ENCODE measurements around the gene MPP7.
"Not testable (repeated sequence)": the region's sequence is repeated elsewhere in the genome, so short reads cannot be mapped to it uniquely, and the experiment has no call there.

The MPP7 gene

DNA sequence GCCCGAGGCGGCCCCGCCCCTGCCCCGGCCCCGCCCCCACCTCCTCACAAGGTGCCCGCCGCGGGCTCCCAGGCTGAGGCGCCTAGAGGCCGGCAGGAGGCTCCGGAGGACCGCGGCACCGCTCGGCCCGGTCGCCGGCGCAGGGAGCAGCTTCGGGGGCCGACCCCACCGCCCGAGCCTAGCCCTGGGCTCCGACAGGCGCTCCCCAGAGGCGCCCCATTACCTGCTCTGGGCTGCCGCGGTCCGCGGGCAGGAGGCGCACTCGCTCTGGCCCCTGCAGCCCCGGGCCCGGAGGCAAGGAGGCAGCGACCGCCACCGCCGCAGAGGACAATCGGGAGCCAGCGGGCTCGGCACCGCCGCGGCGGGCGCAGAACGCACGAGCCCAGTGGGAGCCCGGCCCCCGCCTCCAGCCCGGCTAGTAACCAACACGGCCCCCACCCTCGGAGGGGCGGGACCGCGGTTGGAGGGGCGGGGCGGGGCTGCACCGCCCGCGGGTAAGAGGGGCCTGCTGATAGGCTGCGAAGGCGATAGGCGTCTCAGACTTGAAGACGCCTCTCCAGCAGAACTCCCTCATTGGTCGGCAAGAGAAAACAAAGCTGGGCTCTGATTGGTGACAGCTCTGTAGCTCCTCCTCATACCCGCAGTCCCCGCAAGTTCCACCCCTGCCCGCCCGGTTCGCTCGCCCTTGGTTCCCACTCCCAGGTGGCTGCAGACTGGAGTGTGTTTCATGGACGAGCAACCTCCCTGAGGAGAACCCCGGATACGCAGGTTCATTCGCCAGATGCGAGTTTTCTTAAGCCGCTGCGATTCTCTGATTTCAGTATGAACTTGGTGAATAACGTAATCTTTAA, at the start of gene MPP7:
TSS of gene MPP7 (minus strand) at position 427 of the 851 bp plus-strand sequence. CDS start 64,460 bp downstream, outside the sequence.
- DNase-seq: peak; percentile 92 to 94

DNA sequence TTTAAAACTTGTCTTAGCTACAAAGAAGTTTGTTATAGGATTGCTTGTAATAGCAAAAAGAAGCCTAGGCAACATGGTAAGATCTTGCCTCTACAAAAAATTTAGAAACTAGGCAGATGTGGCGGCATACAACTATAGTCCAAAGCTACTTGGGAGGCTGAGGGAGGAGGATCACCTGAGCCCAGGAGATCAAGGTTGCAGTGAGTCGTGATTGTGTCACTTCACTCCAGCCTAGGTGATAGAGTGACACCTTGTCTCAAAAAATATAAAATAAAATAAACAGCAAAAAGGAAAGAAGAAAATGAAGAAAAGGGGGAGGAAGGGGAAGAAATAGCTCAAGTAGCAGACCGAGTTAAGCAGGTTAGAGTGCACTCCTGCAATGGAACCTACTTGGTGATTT, 47.0 kb upstream of the MPP7 start:
- DNase-seq: no peak

DNA sequence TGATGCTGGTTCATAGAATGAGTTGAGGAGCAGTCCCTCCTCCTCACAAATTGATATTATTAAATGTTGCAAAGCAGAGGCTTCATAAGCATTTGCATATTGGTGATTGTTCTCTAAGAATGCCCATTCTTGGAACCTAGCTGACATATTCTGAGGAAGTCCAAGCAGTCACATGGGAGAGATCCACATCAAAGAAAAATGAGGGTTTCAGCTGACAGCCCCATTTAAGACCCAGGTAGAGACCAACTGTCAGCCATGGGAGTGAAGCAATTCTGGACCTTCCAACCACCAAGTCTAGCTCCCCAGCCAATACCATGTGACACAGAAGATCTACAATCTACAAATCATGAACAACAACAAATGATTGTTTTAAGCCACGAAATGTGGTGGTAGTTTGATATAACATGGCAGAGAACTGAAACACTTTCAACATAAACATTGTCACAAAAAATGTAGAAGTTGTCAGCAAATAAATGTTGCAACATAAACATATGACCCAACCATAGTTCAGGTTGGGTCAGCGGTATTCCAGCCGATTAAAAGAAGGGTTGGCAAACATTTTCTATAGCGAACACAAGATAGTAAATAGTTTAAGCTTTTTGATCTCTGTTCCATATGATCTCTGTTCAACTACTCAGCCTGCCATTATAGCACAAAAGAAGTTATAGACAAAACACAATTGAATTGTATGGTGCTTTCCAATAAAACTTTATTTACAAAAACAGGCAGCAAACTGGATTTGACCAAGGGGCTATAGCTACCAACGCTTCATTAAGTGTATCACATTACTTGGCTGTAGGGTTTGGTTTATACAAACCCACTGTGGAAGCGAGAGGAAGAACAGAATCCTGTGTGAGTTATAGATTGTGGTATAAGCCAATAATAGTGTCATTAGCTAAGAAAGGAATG, 41.4 kb upstream of the MPP7 start:
- DNase-seq: no peak

DNA sequence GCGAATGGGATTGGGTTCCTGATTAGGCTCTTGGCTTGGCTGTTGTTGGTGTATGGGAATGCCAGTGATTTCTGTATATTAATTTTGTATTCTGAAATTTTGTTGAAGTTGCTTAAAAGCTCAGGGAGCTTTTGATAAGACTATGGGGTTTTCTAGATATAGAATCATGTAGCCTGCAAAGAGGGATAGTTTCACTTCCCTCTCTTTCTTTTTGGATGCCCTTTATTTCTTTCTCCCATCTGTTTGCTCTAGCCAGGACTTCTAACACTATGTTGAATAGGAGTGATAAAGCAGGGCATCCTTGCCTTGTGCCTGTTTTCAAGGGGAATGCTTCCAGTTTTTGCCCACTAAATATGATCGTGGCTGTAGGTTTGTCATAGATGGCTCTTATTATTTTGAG, 40.4 kb upstream of the MPP7 start:
- DNase-seq: no peak

DNA sequence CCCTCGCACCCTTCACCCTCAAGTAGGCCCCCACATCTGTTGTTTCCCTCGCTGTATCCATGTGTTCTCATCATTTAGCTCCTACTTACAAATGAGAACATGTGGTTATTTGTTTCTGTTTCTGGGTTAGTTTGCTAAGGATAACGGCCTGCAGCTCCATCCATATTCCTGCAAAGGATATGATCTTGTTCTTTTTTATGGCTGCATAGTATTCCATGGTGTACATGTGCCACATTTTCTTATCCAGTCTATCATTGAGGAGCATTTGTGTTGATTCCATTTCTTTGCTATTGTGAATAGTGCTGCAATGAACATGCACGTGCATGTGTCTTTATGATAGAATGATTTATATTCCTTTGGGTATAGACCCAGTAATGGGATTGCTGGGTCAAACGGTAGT, 38.8 kb upstream of the MPP7 start:
- DNase-seq: not testable (repeated sequence)

DNA sequence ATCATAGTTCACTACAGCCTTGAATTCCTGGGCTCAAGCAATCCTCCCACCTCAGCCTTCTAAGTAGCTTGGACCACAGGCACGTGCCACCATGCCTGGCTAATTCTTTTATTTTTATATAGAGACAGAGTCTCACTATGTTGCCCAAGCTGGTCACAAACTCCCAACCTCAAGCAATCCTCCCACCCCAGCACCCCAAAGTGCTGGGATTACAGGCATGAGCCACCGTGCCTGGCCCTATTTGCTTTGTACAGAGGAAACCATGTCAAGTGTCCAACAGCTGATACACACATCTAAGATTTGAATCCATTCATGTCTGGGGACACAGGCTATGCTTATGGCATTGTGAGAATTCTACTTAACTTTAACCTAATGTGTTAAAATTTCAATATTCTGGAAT, 29.9 kb upstream of the MPP7 start:
- DNase-seq: no peak

DNA sequence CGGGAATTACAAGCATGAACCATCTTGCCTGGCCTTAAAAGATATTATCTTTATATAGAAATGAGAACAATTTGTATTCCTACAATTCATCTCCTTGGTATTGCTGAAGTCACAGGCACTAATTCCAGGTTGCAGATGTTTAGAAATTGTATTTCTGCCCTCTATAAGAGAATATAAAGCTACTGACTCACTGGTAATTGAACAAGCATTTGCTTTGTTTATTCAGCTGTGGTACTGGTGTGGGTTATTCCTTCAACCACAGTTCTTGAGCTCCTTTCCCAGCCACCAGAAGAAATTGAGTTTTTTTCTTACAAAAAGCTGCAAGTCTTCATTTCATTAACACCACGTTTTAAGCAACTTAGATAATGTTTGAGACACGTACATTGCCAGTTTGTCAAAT, 29.0 kb upstream of the MPP7 start:
- no peak for DNase-seq

DNA sequence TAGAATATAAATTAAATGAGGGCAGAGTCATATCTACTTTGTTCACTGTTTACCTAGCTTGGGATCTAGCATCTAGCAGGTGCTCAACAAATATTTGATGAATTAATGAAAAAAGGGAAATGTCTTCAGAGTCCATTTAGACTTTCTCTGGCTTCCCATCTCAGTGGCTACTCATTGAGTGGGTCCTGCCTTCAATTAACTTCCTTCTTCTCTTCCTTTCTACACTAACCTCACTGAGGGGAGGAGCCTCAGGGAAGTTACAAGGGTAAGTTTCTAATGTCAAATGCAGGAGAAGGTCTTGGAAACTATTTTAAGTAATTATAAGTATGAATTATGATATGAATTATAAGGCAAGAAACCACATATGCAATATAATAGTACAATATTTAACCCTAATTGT, 28.2 kb upstream of the MPP7 start:
- no peak for DNase-seq

DNA sequence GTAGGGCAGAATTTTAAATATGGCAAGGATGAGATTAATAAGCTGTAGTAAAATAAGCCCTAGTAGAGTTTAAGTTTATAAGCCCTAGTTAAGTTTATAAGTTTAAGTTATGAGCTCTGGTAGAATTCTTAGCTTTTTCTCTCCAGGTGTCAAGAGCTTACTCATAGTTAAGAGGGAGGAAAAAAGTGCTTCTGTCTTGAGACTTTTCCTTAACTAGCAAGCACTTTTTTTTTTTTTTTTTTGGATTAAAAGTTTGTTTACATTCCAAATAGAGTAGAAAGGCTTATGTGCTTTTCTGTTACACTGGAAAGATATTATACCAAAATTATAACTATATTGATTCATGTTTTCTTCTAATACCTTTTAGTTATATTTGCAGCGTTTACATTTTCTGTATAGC, 25.5 kb upstream of the MPP7 start:
- no peak for DNase-seq

DNA sequence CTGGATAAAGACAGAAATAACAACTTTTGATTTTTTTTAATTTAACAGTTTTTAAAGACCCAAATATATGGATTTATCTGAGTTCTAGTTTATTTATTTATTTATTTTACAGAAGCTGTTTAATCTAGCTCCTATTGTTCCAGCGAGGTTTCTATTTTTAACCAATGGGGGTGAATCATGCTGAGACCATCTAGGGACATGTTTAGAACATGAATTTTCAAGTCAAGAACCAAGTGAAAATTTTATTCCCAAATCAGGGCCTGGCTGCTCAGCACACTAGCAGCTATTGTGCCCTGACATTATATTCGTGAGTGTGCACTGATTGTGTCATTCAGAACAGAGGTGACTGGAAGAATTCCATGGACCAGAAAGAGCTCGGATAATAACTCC, 24.6 kb upstream of the MPP7 start:
- DNase-seq: no peak

DNA sequence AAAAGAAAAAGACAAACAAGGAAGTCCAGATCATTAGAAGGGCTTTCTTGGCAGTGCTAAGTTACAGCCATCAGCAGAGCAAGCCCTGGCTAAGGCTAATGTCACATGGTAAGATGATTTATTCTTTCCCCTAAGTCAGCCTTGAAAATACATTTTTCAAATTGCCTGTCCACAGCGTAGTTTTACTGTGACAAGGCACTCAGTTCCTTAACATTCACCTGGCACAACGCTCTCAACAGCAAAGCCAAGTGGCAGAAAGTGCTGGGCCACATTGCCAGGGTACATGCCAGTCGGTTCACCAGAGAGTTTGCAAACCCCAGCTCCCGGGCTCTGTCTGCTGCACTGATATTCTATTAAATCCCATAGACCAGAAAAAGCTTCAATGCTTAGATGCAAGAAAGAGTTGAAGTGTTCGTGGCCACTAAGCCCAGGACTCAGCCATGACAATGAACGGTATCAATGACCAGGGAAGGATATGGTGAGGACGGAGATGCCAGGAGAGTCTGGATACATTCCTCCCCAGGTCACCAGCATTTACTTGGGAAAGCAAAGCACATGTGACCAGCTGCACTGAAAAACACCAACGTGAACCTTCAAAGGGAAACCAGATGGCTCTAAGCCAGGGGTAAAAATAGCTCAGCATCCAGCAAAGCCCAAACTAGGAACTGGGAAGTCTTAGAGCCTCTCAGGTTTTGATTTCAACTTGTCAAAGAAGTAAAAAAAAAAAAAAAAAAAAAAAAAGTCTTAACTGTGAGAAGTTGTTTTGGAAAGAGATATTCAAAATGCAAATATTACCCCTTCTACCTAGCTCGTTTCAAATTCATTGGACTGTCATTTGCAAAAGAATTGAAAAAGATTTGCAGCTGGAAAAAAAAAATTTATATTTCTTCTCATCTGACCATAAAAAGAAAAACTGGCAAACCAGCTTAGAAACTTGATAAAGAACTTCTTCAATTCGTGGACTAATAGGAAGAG, 23.9 kb upstream of the MPP7 start:
- DNase-seq: no peak

DNA sequence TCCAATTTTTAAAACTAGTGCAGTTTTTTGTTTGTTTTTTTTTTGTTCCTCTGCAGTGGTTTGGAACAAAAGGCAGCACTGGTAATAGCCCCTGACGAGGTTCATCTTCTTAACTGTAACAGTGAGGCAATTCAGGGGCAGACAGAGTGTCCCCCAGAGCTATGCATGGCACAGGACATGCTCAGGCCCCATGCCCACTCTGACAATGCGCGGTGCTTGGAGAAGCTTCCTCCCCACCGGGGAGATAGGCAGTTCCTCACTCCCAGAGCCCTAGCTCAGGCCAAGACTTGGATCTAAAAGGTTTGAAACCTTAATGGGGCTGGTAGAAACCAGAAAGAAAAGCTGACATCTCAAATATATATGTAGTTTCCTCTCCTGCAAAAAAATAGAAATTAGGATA, 17.9 kb upstream of the MPP7 start:
- DNase-seq: no peak

DNA sequence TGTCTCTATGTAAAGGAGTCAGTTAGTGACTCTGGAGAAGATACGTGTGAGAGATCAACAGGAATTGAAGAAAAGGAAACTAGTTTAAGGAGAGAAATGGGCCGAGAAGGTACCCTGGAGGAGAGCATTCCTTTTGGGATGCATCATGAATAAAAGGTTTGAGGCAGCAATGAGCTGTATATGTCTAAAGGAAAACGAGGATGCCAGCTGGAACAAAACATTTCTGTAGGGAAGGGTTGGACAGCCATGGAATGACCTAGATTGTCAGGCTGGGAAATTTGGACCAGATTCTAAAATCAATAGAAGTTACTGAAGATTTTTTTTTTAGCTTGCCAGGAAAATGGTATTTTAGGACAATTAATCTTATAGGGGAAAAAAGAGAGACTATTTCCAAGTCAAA, 17.2 kb upstream of the MPP7 start:
- no peak for DNase-seq

DNA sequence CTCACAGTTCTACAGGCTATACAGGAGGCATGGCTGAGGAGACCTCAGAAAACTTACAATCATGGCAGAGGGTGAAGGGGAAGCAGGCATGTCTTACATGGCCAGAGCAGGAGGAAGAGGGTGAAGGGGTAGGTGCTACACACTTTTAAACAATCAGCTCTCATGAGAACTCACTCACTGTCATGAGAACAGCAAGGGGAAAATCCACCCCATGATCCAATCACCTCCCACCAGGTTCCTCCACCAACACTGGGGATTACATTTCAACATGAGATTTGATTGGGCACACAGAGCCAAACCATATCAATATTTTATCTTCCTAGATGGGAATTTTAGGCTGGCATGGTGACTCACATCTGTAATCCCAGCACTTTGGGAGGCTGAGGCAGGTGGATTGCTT, 16.2 kb upstream of the MPP7 start:
- not testable (repeated sequence) for DNase-seq

DNA sequence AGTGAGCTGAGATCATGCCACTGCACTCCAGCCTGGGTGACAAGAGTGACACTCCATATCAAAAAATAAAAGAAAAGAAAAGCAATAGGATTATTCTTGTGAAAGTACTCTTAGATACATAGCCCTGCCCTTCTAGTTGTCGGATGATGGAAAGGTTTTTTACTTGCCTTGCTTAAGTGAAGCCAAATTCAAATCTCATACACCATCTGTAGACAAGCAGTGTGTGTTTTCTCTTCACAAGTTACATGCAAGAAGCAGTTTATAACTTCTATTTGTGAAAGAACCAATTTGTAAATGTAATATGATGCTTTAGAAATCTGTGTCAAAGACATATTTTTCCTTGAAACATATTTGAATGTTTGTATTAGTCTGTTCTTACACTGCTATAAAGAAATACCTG, 15.8 kb upstream of the MPP7 start:
- DNase-seq: no peak

DNA sequence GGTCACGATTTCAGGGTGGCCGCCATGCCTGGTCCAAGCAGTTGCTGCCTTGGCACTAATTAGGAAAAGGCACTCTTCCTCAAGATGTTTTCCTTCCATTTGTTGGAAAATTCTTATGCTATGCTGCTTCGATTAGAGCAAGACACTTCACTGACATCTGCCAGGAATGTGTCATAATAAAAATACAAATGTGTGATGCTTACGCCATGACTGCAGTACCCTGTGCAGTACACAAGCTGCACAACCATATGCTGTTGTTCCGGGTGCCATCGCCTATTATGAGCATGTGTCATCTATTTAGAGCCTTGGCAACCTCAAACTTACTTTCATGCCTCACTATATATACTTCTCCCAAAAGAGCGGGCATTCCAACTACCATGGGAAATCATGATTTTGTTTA, 14.9 kb upstream of the MPP7 start:
- no peak for DNase-seq

DNA sequence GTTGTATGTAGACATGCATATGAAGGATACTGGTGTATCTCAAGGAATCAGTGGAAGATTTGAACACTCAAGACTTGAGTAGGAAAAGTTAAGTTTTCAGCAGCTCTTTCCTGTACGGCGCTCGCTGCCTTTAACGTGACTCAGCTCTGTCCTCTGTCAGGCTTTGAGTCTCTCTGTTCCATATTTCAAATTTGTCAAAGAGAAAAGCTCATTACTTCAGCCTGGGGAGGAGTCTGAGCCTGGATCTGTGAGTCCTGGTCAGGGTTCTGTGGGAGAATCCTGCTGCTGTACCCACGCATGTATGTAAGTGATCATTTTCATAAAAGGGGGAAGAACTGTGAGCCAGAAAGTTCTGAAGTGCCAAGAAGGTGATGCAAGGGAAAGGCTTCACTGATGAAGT, 13.8 kb upstream of the MPP7 start:
- DNase-seq: no peak

DNA sequence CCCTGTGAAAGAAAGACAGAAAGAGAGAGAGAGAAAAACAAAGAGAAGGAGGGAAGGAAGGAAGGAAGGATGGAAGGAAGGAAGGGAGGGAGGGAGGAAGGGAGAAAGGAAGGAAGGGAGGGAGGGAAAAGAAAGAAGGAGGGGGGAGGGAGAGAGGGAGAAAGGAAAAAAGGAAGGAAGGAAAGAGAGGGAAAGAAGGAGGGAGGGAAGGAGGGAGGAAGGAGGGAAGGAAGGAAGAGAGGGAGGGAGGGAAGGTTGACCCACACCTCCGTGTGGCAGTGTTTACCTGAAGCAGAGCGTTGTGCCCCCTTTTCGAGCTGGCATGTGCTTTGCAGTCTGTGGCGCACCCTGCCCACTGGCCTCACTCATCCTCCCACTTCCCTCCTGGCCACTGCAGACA, 12.3 kb upstream of the MPP7 start:
- DNase-seq: no peak

DNA sequence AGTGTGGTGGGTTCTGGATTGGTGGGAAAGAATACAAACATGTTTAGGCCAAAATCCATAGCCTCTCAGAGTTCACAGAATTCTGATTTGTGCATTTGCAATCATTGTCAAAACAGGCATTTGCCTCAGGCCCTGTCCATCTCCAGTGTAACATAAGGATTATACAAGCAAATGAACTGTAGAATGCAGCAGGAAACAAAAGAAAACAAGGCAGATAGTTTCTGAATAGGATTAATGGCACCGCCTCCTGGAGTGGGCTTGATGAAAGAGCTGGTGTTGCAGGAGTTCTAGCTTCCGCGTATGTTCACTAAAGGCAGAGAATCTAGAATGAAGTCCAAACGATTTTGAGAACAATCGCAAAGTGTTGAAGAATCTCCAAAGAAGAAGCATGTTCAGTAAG, 11.3 kb upstream of the MPP7 start:
- DNase-seq: no peak

DNA sequence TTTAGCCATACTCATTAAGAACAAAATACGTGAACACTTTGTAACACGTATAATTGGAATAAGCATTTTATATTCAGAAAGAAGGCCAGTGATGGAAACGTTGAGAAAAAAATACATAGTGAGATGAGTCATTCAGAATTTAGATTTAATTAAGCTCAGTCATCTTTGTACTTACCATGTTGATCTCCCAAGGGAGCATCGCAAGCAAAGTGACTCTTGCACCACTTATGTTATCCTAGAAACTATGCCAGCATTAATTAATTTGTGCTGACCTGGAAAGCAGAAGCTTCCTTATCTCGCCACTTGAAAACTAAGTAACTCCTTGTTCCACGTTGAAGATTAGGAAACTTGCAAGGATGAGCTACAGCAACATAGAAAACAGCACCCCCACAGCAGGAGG, 9.7 kb upstream of the MPP7 start:
- no peak for DNase-seq

DNA sequence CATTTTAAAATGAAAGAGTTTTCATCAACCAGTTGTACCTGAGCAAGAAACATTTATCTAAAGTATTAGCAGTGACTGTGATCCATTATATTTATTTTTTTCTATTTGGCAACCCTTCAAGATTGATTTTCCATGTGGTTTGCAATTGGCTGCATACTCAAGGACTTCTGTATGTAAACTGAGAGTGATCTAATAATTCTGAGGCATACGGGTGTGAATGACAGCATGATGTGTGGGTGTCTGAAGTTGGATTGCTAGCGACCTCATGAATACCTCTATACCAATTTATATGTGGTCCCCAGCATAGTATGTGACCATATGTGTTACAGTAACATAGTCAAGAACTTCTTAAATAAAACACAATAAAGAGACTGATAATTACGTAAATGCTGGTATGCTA, 8.2 kb upstream of the MPP7 start:
- DNase-seq: no peak

DNA sequence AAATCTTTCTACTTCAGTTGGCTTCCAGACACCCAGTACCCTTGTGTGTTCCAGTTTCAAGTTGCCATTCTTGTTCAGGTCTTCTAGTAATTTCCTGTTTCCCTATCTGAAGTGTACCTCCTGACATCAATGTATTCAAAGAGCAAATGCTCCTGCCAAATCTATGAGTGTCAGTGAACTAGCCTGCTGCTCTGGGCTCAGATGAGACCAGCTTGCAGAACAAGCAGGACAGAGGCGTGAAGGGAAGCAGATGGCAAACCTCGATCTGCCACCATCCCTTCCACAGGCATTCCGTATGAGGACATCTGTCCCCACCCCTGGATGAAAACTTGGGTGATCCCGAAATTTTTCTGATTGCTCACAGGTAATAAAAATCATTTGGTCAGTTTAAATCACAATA, 4.4 kb upstream of the MPP7 start:
- no peak for DNase-seq

DNA sequence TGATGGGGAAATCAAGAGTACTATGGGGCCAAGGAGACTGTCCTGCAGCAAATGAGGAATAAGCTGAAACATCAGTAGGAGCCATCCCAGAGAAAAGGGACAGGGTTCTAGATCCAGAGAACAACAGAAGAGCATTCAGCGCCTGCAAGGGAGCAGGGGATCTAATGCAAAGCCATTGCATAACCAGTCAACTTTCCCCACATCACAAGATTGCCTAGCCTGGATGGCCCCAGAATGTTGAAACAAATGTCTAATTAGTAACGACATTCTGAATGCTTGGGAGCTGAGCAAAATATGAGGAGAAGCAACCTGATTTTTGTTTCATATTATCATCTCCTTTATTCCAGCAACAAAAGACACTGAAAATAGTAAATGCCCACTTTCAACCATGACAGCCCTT, 2.7 kb upstream of the MPP7 start:
- no peak for DNase-seq
